Ascending aorta (tissue), 2 donors: ENCODE results near the gene DRAM1. TPM values are rescaled to one million over a fixed set of nuclear protein-coding genes. Genes with fewer than 3 reads are reported as not detected.

Experiments
- DNase-seq, 2 donors: peaks; one replicate each; pipeline ENCODE4 v3.0.0-alpha.2; 2019; ENCODE audit warnings: low spot score in 2 of 2
- H3K27ac ChIP-seq, 2 donors: fragments of 200-600 bp; sonication (generic); one replicate each; pipeline ENCODE4 v1.5.1; 2016 to 2017; ENCODE audit warnings: mild to moderate bottlenecking in 1 of 2
- H3K27me3 ChIP-seq: fragments of 200-600 bp; sonication (generic); one replicate; pipeline ENCODE4 v1.5.1; 2017
- H3K36me3 ChIP-seq, 2 donors: fragments of 200-600 bp; sonication (generic); one replicate each; pipeline ENCODE4 v1.5.1; 2016
- H3K4me1 ChIP-seq, 2 donors: fragments of 200-600 bp; sonication (generic); one replicate each; pipeline ENCODE4 v1.5.1; 2016 to 2017; ENCODE audit warnings: mild to moderate bottlenecking in 1 of 2
- H3K4me3 ChIP-seq, 2 donors: fragments of 200-600 bp; sonication (generic); one replicate each; pipeline ENCODE4 v1.5.1; 2016 to 2017; ENCODE audit warnings: mild to moderate bottlenecking in 1 of 2
- H3K9me3 ChIP-seq, 2 donors: fragments of 200-600 bp; sonication (generic); one replicate each; pipeline ENCODE4 v1.5.1; 2016
- CTCF ChIP-seq, 3 experiments: fragments of 200-600 bp in 2 of 3; fragments of 450-650 bp in 1 of 3; sonication (generic) in 2 of 3; IDR thresholded peaks; one replicate each; pipeline ENCODE4 v1.5.1; 2016 to 2019; ENCODE audit warnings: antibody characterized with exemption in 3 of 3, mild to moderate bottlenecking in 1 of 3, moderate library complexity in 1 of 3
- intact Hi-C: fragments of 100-400 bp; cut with DNase I; formaldehyde crosslinking; loops from one replicate; pipeline ENCODE4 v1.15.1; 2023
- total RNA-seq: library from RNA; depleted of rRNA; stranded (reverse); fragments of >200 nt; gene quantifications from one replicate; pipeline ENCODE4 v1.1.0, GENCODE V29; 2016

DRAM1 gene
- total RNA-seq, 1 donor from 2014 or later: 8.8 TPM

GRCh38 chr12:101948365-101948764, 71.0 kb downstream of the DRAM1 start:
- intact Hi-C loops: loop anchor here (10.0 kb wide), 1 partner anchor 1596 kb away; no protein-coding TSS in a partner anchor
- Histone ChIP-seq H3K9me3 (no peaks in the 10 kb centered on the region), H3K4me3 (no peak overlapping the region), H3K36me3 (no peaks in the 10 kb centered on the region), H3K27ac (no peak overlapping the region), H3K27me3 (no peaks in the 10 kb centered on the region), H3K4me1 (no peaks in the 10 kb centered on the region)
- no peak for DNase-seq
- no peak for TF ChIP-seq CTCF (IDR thresholded peaks at IDR 0.05)

- Histone ChIP-seq H3K4me1 (no peaks in the 10 kb centered on the region), H3K4me3 (no peak overlapping the region), H3K27me3 (no peaks in the 10 kb centered on the region), H3K36me3 (no peaks in the 10 kb centered on the region), H3K27ac (no peak overlapping the region), H3K9me3 (no peaks in the 10 kb centered on the region)
- no peak for TF ChIP-seq CTCF (IDR thresholded peaks at IDR 0.05)
- intact Hi-C loops: no loop called here
- DNase-seq: no peak
Observed at GRCh38 chr12:101951002-101951670, 73.8 kb downstream of the DRAM1 start.

- H3K4me1 ChIP-seq: no peaks in the 10 kb centered on the region
- H3K27me3 ChIP-seq: no peaks in the 10 kb centered on the region
- intact Hi-C loops: no loop called here
- TF ChIP-seq CTCF (IDR thresholded peaks at IDR 0.05): no peak
- DNase-seq: no peak
- no peak overlapping the region for H3K27ac ChIP-seq
- H3K9me3 ChIP-seq: no peaks in the 10 kb centered on the region
- no peaks in the 10 kb centered on the region for H3K36me3 ChIP-seq
- no peak overlapping the region for H3K4me3 ChIP-seq
Observed at GRCh38 chr12:101954113-101954512, 76.7 kb downstream of the DRAM1 start.

- H3K9me3 ChIP-seq: no peaks in the 10 kb centered on the region
- intact Hi-C loops: no loop called here
- H3K27me3 ChIP-seq: no peaks in the 10 kb centered on the region
- no peak for DNase-seq
- no peak for TF ChIP-seq CTCF (IDR thresholded peaks at IDR 0.05)
- no peak overlapping the region for H3K27ac ChIP-seq
- no peaks in the 10 kb centered on the region for H3K4me1 ChIP-seq
- no peaks in the 10 kb centered on the region for H3K36me3 ChIP-seq
- H3K4me3 ChIP-seq: no peak overlapping the region
Observed at GRCh38 chr12:101954676-101955075, 77.3 kb downstream of the DRAM1 start.

- H3K4me3 ChIP-seq: no peak overlapping the region
- no peak for DNase-seq
- H3K4me1 ChIP-seq: no peaks in the 10 kb centered on the region
- intact Hi-C loops: no loop called here
- no peak for TF ChIP-seq CTCF (IDR thresholded peaks at IDR 0.05)
- no peaks in the 10 kb centered on the region for H3K9me3 ChIP-seq
- H3K36me3 ChIP-seq: no peaks in the 10 kb centered on the region
- no peaks in the 10 kb centered on the region for H3K27me3 ChIP-seq
- no peak overlapping the region for H3K27ac ChIP-seq
Observed at GRCh38 chr12:101957252-101957959, 80.0 kb downstream of the DRAM1 start.
